ENCODE measurements around the gene THAP11. TPM values are rescaled to one million over a fixed set of nuclear protein-coding genes. Genes with fewer than 3 reads are reported as not detected.

The THAP11 gene
- total and polyA plus RNA-seq, 2 of the 13 experiments (the other 11 are each of a cell fraction or from before 2014, with no cell fraction given), result 44.2 to 53.4 TPM

DNA sequence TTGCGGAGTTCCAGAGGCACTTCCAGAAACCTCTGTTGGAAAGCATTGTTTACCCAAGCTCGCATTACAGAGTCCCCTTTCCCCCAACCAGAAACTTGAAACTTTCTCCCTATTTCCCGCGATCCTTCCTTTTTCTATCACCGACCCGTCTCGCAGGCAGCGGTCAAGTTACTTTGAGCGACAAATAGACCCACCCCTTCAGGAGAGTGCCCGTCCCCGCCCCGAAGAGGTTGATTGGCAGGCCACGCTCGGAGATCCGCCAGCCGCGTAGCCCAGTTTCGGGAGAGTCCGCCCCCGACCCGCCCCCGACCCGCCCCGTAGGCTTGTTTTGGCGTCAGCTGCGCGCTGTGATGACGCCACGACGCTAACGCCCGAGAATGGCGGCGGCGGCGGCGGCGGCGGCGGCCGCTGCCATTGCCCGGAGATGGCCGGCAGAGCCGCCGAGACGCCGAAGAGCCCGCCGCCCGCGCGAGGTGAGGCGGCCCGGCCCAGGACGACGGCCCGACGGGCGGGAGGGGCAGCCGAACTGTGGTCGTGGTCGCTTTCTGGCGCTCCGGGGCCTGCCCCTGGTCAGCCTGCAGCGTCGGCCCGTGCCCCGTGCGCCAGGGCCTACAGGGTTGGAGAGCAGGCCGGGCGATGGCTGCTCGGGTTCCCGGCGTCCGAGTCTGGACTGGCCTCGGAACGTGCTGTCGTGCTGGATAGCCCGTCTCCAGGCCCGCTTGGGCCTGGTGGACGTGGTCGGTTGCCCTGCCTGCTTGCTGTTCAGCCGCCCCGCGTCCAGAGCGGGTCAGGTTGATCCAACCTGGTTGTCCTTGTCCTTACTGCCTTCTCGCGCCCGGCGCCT is 51.0 kb downstream of the THAP11 start, which contains the start of gene PSKH1 (continued):
- TF ChIP-seq, protein P1, sequence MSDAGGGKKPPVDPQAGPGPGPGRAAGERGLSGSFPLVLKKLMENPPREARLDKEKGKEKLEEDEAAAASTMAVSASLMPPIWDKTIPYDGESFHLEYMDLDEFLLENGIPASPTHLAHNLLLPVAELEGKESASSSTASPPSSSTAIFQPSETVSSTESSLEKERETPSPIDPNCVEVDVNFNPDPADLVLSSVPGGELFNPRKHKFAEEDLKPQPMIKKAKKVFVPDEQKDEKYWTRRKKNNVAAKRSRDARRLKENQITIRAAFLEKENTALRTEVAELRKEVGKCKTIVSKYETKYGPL (CRISPR knock-in tag; IDR thresholded peaks at IDR 0.05), result peak; percentile 68; the same call in 1 of the 2 replicates
- peak; percentile 61; the same call in 2 of the 3 replicates for TF ChIP-seq MXI1 (IDR thresholded peaks at IDR 0.05; ENCODE audit: borderline replicate concordance, low read depth, low read length)
- TF ChIP-seq ZNF30 (CRISPR knock-in tag; IDR thresholded peaks at IDR 0.05), result peak; percentile 47; the same call in 1 of the 2 replicates
- TF ChIP-seq ZFP90 (CRISPR knock-in tag; IDR thresholded peaks at IDR 0.05; ENCODE audit: borderline replicate concordance), result no peak; the same call in none of the 2 replicates
- TF ChIP-seq ZBTB21 (CRISPR knock-in tag; IDR thresholded peaks at IDR 0.05), result peak; percentile 90
- no peak for TF ChIP-seq ZNF329 (CRISPR knock-in tag; IDR thresholded peaks at IDR 0.05; ENCODE audit: low read depth)
- peak; percentile 94; the same call in 1 of the 2 replicates for TF ChIP-seq CHCHD3 (CRISPR knock-in tag; IDR thresholded peaks at IDR 0.05)
- TF ChIP-seq, protein P2, sequence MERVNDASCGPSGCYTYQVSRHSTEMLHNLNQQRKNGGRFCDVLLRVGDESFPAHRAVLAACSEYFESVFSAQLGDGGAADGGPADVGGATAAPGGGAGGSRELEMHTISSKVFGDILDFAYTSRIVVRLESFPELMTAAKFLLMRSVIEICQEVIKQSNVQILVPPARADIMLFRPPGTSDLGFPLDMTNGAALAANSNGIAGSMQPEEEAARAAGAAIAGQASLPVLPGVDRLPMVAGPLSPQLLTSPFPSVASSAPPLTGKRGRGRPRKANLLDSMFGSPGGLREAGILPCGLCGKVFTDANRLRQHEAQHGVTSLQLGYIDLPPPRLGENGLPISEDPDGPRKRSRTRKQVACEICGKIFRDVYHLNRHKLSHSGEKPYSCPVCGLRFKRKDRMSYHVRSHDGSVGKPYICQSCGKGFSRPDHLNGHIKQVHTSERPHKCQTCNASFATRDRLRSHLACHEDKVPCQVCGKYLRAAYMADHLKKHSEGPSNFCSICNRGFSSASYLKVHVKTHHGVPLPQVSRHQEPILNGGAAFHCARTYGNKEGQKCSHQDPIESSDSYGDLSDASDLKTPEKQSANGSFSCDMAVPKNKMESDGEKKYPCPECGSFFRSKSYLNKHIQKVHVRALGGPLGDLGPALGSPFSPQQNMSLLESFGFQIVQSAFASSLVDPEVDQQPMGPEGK (CRISPR knock-in tag; IDR thresholded peaks at IDR 0.05), result 0 out of 2 replicates have a peak, but pooled peaks have one; percentile 7
- TF ChIP-seq NAIF1 (CRISPR knock-in tag; IDR thresholded peaks at IDR 0.05; ENCODE audit: borderline replicate concordance), result 0 out of 2 replicates have a peak, but pooled peaks have one; percentile 33
- TF ChIP-seq, protein P3, sequence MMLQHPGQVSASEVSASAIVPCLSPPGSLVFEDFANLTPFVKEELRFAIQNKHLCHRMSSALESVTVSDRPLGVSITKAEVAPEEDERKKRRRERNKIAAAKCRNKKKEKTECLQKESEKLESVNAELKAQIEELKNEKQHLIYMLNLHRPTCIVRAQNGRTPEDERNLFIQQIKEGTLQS (CRISPR knock-in tag; IDR thresholded peaks at IDR 0.05), result 0 out of 2 replicates have a peak, but pooled peaks have one; percentile 54
- TF ChIP-seq NONO (IDR thresholded peaks at IDR 0.05), result no peak
- TF ChIP-seq NONO (CRISPR knock-in tag; conservative IDR thresholded peaks at IDR 0.05), result no peak
- TF ChIP-seq, protein P4, sequence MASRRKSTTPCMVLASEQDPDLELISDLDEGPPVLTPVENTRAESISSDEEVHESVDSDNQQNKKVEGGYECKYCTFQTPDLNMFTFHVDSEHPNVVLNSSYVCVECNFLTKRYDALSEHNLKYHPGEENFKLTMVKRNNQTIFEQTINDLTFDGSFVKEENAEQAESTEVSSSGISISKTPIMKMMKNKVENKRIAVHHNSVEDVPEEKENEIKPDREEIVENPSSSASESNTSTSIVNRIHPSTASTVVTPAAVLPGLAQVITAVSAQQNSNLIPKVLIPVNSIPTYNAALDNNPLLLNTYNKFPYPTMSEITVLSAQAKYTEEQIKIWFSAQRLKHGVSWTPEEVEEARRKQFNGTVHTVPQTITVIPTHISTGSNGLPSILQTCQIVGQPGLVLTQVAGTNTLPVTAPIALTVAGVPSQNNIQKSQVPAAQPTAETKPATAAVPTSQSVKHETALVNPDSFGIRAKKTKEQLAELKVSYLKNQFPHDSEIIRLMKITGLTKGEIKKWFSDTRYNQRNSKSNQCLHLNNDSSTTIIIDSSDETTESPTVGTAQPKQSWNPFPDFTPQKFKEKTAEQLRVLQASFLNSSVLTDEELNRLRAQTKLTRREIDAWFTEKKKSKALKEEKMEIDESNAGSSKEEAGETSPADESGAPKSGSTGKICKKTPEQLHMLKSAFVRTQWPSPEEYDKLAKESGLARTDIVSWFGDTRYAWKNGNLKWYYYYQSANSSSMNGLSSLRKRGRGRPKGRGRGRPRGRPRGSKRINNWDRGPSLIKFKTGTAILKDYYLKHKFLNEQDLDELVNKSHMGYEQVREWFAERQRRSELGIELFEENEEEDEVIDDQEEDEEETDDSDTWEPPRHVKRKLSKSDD (CRISPR knock-in tag; IDR thresholded peaks at IDR 0.05; ENCODE audit: low read depth), result peak; percentile 64
- TF ChIP-seq ZNF557 (CRISPR knock-in tag; IDR thresholded peaks at IDR 0.05), result 0 out of 2 replicates have a peak, but pooled peaks have one; percentile 69
- TF ChIP-seq, protein P5, sequence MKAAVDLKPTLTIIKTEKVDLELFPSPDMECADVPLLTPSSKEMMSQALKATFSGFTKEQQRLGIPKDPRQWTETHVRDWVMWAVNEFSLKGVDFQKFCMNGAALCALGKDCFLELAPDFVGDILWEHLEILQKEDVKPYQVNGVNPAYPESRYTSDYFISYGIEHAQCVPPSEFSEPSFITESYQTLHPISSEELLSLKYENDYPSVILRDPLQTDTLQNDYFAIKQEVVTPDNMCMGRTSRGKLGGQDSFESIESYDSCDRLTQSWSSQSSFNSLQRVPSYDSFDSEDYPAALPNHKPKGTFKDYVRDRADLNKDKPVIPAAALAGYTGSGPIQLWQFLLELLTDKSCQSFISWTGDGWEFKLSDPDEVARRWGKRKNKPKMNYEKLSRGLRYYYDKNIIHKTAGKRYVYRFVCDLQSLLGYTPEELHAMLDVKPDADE (CRISPR knock-in tag; IDR thresholded peaks at IDR 0.05), result peak; percentile 78; the same call in 1 of the 2 replicates
- peak; percentile 58; the same call in 1 of the 2 replicates for TF ChIP-seq TAF1 (CRISPR knock-in tag; IDR thresholded peaks at IDR 0.05)
- TF ChIP-seq NFYC (CRISPR knock-in tag; IDR thresholded peaks at IDR 0.05), result peak; percentile 78
- peak; percentile 75; the same call in 1 of the 2 replicates for TF ChIP-seq SPEN (CRISPR knock-in tag; IDR thresholded peaks at IDR 0.05; ENCODE audit: low read depth)
- no peak for TF ChIP-seq ATM (IDR thresholded peaks at IDR 0.05; ENCODE audit: borderline replicate concordance)
- TF ChIP-seq ZEB1 (IDR thresholded peaks at IDR 0.05; ENCODE audit: insufficient replicate concordance, low read depth), result no peak

Data from HepG2 (cell line).